ENCODE measurements around the gene ETS2.

DNA sequence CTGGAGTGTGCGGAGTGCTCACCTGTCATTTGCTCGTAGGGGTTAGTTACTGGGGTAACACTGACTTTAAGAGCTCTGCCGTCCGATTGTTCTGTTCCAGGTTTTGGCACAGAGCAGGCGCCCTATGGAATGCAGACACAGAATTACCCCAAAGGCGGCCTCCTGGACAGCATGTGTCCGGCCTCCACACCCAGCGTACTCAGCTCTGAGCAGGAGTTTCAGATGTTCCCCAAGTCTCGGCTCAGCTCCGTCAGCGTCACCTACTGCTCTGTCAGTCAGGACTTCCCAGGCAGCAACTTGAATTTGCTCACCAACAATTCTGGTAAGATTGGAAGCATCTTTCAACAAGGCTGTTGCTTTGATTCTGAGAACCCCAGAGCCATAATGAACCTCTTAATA is 12.6 kb downstream of the ETS2 start:
- TF ChIP-seq, protein P1, sequence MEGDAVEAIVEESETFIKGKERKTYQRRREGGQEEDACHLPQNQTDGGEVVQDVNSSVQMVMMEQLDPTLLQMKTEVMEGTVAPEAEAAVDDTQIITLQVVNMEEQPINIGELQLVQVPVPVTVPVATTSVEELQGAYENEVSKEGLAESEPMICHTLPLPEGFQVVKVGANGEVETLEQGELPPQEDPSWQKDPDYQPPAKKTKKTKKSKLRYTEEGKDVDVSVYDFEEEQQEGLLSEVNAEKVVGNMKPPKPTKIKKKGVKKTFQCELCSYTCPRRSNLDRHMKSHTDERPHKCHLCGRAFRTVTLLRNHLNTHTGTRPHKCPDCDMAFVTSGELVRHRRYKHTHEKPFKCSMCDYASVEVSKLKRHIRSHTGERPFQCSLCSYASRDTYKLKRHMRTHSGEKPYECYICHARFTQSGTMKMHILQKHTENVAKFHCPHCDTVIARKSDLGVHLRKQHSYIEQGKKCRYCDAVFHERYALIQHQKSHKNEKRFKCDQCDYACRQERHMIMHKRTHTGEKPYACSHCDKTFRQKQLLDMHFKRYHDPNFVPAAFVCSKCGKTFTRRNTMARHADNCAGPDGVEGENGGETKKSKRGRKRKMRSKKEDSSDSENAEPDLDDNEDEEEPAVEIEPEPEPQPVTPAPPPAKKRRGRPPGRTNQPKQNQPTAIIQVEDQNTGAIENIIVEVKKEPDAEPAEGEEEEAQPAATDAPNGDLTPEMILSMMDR (optimal IDR thresholded peaks at IDR 0.05 in 1 of 3, IDR thresholded peaks at IDR 0.05 in 1 of 3, conservative IDR thresholded peaks at IDR 0.05 in 1 of 3; ENCODE audit: extremely low read depth in 1 of 3, insufficient read depth in 2 of 3, low read length in 3 of 3) = no peak
- TF ChIP-seq EZH2 (IDR thresholded peaks at IDR 0.05; ENCODE audit: low read length) = no peak
